ENCODE measurements around the gene TMEM14A. TPM values are rescaled to one million over a fixed set of nuclear protein-coding genes. Genes with fewer than 3 reads are reported as not detected.

Gene TMEM14A
- total RNA-seq, 2 donors from 2014 or later, result 9.2 to 12.6 TPM

DNA sequence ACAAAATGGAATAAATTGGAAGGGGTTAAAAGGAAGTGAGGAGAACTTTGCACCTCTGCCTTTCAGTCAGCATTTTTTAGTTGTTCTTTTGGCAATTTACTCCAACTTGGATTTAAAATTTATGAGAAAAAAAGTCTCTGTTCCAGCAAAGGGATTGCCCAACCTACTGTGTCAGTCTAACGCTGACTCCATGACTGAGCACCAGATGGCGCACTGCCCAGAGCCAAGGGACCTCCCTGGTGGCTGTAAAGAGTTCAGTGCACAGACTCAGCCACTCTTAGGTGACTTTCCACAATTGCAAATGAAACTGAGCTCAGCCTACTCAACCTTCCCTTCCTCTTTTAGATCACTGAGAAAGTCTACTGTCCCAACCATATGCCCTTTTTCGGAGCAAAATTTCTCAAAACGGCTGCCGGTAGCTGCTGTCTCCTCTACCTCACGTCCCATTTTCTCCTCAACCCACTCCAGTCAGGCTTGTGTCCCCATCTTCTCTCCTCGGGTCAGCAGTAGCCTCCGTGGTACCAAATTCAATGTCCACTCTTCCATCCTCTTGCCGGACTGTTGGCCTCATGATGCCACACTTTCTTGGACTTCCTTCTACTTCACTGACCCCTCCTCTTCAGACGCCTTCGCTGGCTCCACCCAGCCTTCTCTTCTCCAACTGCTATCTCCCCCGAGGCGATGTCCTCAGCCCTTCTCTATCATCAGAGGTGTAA, 53.7 kb downstream of the TMEM14A start:
- no peak overlapping the region for H3K4me3 ChIP-seq (ENCODE audit: low read length)
- no peak overlapping the region for H3K4me3 Mint-ChIP-seq
- H3K27me3 ChIP-seq (ENCODE audit: control insufficient read depth, insufficient read depth, low read length, poor library complexity, severe bottlenecking), result no peaks in the 10 kb centered on the region
- no peaks in the 10 kb centered on the region for H3K36me3 Mint-ChIP-seq (ENCODE audit: low read depth)
- no peaks in the 10 kb centered on the region for H3K9me3 ChIP-seq (ENCODE audit: control insufficient read depth, low read length)
- no peaks in the 10 kb centered on the region for H3K36me3 ChIP-seq (ENCODE audit: control insufficient read depth, insufficient read depth, low read length)
- no peak overlapping the region for H3K27ac ChIP-seq (ENCODE audit: low read depth, low read length)
- DNase-seq, result peak; percentile 91
- H3K9me3 Mint-ChIP-seq, result peaks cover 4% of the 10 kb centered on the region
- no peak overlapping the region for H3K9ac ChIP-seq (ENCODE audit: extremely low read depth, low read length, poor library complexity, severe bottlenecking)
- peaks cover 30% of the 10 kb centered on the region for H3K4me1 Mint-ChIP-seq
- H3K4me1 ChIP-seq (ENCODE audit: control insufficient read depth, insufficient read depth, low read length), result peaks cover 15% of the 10 kb centered on the region
- H3K27me3 Mint-ChIP-seq (ENCODE audit: insufficient read depth), result no peaks in the 10 kb centered on the region
- no peak overlapping the region for H3K27ac Mint-ChIP-seq
- 75 to 80% methylated on average over 11 to 13 of the region's 13 CpGs for WGBS, 2 experiments (ENCODE audit: insufficient coverage in 1 of 2, insufficient read length in 1 of 2)
- TF ChIP-seq, protein P1, sequence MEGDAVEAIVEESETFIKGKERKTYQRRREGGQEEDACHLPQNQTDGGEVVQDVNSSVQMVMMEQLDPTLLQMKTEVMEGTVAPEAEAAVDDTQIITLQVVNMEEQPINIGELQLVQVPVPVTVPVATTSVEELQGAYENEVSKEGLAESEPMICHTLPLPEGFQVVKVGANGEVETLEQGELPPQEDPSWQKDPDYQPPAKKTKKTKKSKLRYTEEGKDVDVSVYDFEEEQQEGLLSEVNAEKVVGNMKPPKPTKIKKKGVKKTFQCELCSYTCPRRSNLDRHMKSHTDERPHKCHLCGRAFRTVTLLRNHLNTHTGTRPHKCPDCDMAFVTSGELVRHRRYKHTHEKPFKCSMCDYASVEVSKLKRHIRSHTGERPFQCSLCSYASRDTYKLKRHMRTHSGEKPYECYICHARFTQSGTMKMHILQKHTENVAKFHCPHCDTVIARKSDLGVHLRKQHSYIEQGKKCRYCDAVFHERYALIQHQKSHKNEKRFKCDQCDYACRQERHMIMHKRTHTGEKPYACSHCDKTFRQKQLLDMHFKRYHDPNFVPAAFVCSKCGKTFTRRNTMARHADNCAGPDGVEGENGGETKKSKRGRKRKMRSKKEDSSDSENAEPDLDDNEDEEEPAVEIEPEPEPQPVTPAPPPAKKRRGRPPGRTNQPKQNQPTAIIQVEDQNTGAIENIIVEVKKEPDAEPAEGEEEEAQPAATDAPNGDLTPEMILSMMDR (conservative IDR thresholded peaks at IDR 0.05), result peak; percentile 94

DNA sequence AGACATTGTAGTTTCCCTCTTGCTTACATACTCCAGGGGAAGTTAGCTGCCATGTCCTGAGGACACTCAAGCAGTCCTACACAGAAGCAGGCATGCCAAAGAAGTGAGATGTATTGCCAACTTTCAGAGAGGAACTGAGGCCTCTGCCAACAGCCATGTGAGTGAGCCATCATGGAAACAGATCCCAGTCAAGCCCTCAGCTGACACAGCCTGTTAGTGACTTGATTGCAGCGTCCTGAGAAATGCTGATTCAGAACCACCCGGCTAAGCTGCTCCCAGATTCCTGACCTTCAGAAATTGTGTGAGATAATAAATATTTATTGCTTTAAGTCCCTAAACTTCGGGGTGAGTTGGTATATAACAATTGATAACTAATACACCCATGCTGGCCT, 54.2 kb downstream of the TMEM14A start:
- Histone ChIP-seq H3K9me3 (ENCODE audit: control insufficient read depth, low read length) (no peaks in the 10 kb centered on the region), H3K27ac (ENCODE audit: low read depth, low read length) (no peak overlapping the region), H3K4me1 (ENCODE audit: control insufficient read depth, insufficient read depth, low read length) (peaks cover 15% of the 10 kb centered on the region), H3K4me3 (ENCODE audit: low read length) (no peak overlapping the region), H3K36me3 (ENCODE audit: control insufficient read depth, insufficient read depth, low read length) (no peaks in the 10 kb centered on the region), H3K9ac (ENCODE audit: extremely low read depth, low read length, poor library complexity, severe bottlenecking) (no peak overlapping the region), H3K27me3 (ENCODE audit: control insufficient read depth, insufficient read depth, low read length, poor library complexity, severe bottlenecking) (no peaks in the 10 kb centered on the region)
- Mint-ChIP-seq H3K9me3 (peaks cover under 1% of the 10 kb centered on the region), H3K4me1 (peaks cover 34% of the 10 kb centered on the region), H3K36me3 (ENCODE audit: low read depth) (no peaks in the 10 kb centered on the region), H3K27me3 (ENCODE audit: insufficient read depth) (no peaks in the 10 kb centered on the region), H3K27ac (no peak overlapping the region), H3K4me3 (no peak overlapping the region)
- no peak for DNase-seq
- TF ChIP-seq, protein P1 (conservative IDR thresholded peaks at IDR 0.05), result no peak
- 97 to 100% methylated on average over 1 to 3 of the region's 3 CpGs for WGBS, 2 experiments (ENCODE audit: insufficient coverage in 1 of 2, insufficient read length in 1 of 2)

DNA sequence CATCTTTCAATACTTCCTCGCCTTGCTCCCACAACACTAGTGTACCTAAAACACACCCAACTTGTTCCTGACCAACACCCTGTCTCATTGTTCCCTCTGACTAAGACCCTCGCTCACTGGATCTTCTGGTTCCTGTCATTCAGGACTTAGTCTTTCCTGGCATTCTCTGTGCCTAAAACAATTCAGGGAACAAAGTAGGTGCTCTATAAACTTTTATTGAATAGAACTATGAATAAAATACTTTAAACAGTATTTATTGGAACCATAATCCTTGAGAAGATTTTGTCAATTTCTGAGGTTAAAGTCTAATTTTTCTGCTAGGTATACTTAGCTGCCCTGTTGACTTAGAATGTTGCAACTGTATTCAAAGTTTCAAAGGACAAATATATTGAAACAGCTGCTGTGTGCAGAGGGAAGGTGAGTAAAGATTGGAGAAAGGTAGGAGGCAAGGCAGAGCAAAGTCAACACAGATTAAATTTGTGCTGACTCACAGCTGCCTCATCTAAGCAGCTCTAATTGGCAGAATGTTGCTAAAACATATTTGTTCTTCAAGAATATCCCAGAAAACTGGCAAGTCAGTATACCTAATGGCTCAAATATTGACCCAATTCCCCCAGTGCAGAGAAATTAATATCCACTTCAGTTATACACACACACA, 54.8 kb downstream of the TMEM14A start:
- H3K4me3 Mint-ChIP-seq, result no peak overlapping the region
- no peak for DNase-seq
- H3K36me3 Mint-ChIP-seq (ENCODE audit: low read depth), result no peaks in the 10 kb centered on the region
- WGBS, 2 experiments (ENCODE audit: insufficient coverage in 1 of 2, insufficient read length in 1 of 2), result 86 to 98% methylated on average over 2 of the region's 2 CpGs
- peaks cover 35% of the 10 kb centered on the region for H3K4me1 Mint-ChIP-seq
- no peaks in the 10 kb centered on the region for H3K27me3 ChIP-seq (ENCODE audit: control insufficient read depth, insufficient read depth, low read length, poor library complexity, severe bottlenecking)
- peaks cover 15% of the 10 kb centered on the region for H3K4me1 ChIP-seq (ENCODE audit: control insufficient read depth, insufficient read depth, low read length)
- H3K27ac Mint-ChIP-seq, result peak overlapping the region; percentile 76
- H3K9me3 Mint-ChIP-seq, result no peaks in the 10 kb centered on the region
- TF ChIP-seq, protein P1 (conservative IDR thresholded peaks at IDR 0.05), result no peak
- H3K9ac ChIP-seq (ENCODE audit: extremely low read depth, low read length, poor library complexity, severe bottlenecking), result no peak overlapping the region
- H3K36me3 ChIP-seq (ENCODE audit: control insufficient read depth, insufficient read depth, low read length), result no peaks in the 10 kb centered on the region
- H3K9me3 ChIP-seq (ENCODE audit: control insufficient read depth, low read length), result no peaks in the 10 kb centered on the region
- H3K27ac ChIP-seq (ENCODE audit: low read depth, low read length), result no peak overlapping the region
- H3K4me3 ChIP-seq (ENCODE audit: low read length), result no peak overlapping the region
- no peaks in the 10 kb centered on the region for H3K27me3 Mint-ChIP-seq (ENCODE audit: insufficient read depth)

Data from endodermal cell (in vitro differentiated cells).